ENCODE data around the gene DNAH10. TPM values are rescaled to one million over a fixed set of nuclear protein-coding genes. Genes with fewer than 3 reads are reported as not detected.

Gene DNAH10
- total and polyA plus RNA-seq, 10 of the 15 experiments (the other 5 are each of a cell fraction or from before 2014, with no cell fraction given) = 0.01 to 0.32 (median 0.06) TPM

DNA sequence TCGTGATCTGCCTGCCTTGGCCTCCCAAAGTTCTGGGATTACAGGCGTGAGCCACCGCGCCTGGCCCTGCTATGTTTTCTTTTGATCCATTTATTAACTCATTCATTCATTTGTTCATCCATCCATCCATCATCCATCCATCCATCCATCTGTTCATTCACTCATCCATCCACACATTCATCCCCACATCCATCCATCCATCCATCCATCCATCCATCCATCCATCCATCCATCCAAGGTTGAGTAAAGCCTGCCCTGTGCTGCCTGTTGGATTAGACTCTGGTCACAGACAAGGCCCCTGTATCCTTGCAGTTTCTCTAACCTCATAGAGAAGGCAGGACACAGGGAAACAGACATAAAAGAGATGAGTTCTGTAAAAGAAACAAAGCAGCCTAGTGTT, 44.9 kb downstream of the DNAH10 start (continued):
- TF ChIP-seq, protein P1, sequence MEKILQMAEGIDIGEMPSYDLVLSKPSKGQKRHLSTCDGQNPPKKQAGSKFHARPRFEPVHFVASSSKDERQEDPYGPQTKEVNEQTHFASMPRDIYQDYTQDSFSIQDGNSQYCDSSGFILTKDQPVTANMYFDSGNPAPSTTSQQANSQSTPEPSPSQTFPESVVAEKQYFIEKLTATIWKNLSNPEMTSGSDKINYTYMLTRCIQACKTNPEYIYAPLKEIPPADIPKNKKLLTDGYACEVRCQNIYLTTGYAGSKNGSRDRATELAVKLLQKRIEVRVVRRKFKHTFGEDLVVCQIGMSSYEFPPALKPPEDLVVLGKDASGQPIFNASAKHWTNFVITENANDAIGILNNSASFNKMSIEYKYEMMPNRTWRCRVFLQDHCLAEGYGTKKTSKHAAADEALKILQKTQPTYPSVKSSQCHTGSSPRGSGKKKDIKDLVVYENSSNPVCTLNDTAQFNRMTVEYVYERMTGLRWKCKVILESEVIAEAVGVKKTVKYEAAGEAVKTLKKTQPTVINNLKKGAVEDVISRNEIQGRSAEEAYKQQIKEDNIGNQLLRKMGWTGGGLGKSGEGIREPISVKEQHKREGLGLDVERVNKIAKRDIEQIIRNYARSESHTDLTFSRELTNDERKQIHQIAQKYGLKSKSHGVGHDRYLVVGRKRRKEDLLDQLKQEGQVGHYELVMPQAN (conservative IDR thresholded peaks at IDR 0.05) = no peak
- TF ChIP-seq ZNF384 (IDR thresholded peaks at IDR 0.05; ENCODE audit: borderline replicate concordance, low read depth, low read length) = no peak

GRCh38 chr12:123807670-123808069, 45.6 kb downstream of the DNAH10 start:
- Histone ChIP-seq H3K27me3 (replicated peaks in 1 of 2; ENCODE audit: control insufficient read depth in 2 of 2, insufficient read depth in 2 of 2, low read length in 1 of 2) (no peaks in the 10 kb centered on the region), H2AFZ (ENCODE audit: control insufficient read depth, low read depth, low read length) (no peak overlapping the region), H4K20me1 (ENCODE audit: control insufficient read depth, insufficient read depth) (no peaks in the 10 kb centered on the region), H3K4me3 (no peak overlapping the region), H3K36me3 (ENCODE audit: control insufficient read depth in 2 of 2, insufficient read depth in 2 of 2, low read length in 1 of 2) (no peaks in the 10 kb centered on the region), H3K4me1 (ENCODE audit: control insufficient read depth, insufficient read depth, low read length) (peaks cover 3% of the 10 kb centered on the region; the same call in 1 of the 2 replicates), H3K9ac (ENCODE audit: control insufficient read depth, insufficient read depth, low read length) (no peak overlapping the region), H3K79me2 (ENCODE audit: control insufficient read depth, insufficient read depth, low read length) (no peaks in the 10 kb centered on the region), H3K9me3 (replicated peaks; ENCODE audit: control insufficient read depth, insufficient read depth, low read length) (no peaks in the 10 kb centered on the region), H3K4me2 (ENCODE audit: control insufficient read depth, insufficient read depth) (no peak overlapping the region), H3K27ac (ENCODE audit: control insufficient read depth, insufficient read depth) (no peak overlapping the region)
- no peak for FAIRE-seq
- intact Hi-C loops (cut with micrococcal nuclease; ENCODE audit: unreplicated experiment) = no loop called here
- ATAC-seq = no peak
- ChIA-PET SMC1A (ENCODE audit: uncharacterized antibody, unreplicated experiment) (no interaction called here), CTCF (no interaction called here), POLR2A (no interaction called here), RAD21 (ENCODE audit: unreplicated experiment) (no interaction called here)
- in situ Hi-C loops (cut with MboI) = no loop called here
- WGBS (ENCODE audit: insufficient coverage, insufficient replicate concordance, low lambda C conversion rate, missing lambda C conversion rate) = 0% methylated on average over 1 of the region's 2 CpGs
- no TSS peak for BruUV-seq (replicated peaks)
- DNase-seq (ENCODE audit: low read depth, low spot score) = no peak
- TF ChIP-seq PAX8 (IDR thresholded peaks at IDR 0.05) = no peak
- no peak for TF ChIP-seq GATAD2B (conservative IDR thresholded peaks at IDR 0.05; ENCODE audit: low read depth)
- TF ChIP-seq ZNF384 (IDR thresholded peaks at IDR 0.05; ENCODE audit: borderline replicate concordance, low read depth, low read length) = no peak
- TF ChIP-seq CHD1 (IDR thresholded peaks at IDR 0.05; ENCODE audit: low read depth, low read length) = no peak
- no peak for TF ChIP-seq ZBTB11 (CRISPR knock-in tag; IDR thresholded peaks at IDR 0.05)
- no peak for TF ChIP-seq CBFB (IDR thresholded peaks at IDR 0.05; ENCODE audit: low read depth)
- TF ChIP-seq PRDM15 (CRISPR knock-in tag; IDR thresholded peaks at IDR 0.05) = no peak
- TF ChIP-seq MTA2 (IDR thresholded peaks at IDR 0.05; ENCODE audit: low read depth) = no peak
- TF ChIP-seq IRF4 (IDR thresholded peaks at IDR 0.05; ENCODE audit: low read depth, low read length) = no peak
- no peak for TF ChIP-seq SKIL (IDR thresholded peaks at IDR 0.05; ENCODE audit: low read depth, poor library complexity, severe bottlenecking)
- TF ChIP-seq WRNIP1 (IDR thresholded peaks at IDR 0.05; ENCODE audit: borderline replicate concordance, low read depth, low read length) = no peak
